Uterus (tissue), 4 donors: Measurements from ENCODE around the gene SMIM21. TPM values are rescaled to one million over a fixed set of nuclear protein-coding genes. Genes with fewer than 3 reads are reported as not detected.

Experiments used
- DNase-seq, 2 donors: peaks; one replicate each; pipeline ENCODE4 v3.0.0-alpha.2; 2019 to 2020
- H3K27ac ChIP-seq, 2 donors: fragments of 200-600 bp; sonication (generic); 1 replicate in 1 of 2; 2 replicates in 1 of 2; pipeline ENCODE4 v1.5.1; 2016 to 2018
- H3K27me3 ChIP-seq, 2 donors: fragments of 200-600 bp; sonication (generic); one replicate each; pipeline ENCODE4 v1.5.1; 2018 to 2019; ENCODE audit warnings: control low read depth in 1 of 2
- H3K36me3 ChIP-seq, 2 donors: fragments of 200-600 bp; sonication (generic); one replicate each; pipeline ENCODE4 v1.5.1; 2019; ENCODE audit warnings: control low read depth in 1 of 2
- H3K4me1 ChIP-seq, 2 donors: fragments of 200-600 bp; sonication (generic); one replicate each; pipeline ENCODE4 v1.5.1; 2018 to 2019; ENCODE audit warnings: control low read depth in 1 of 2
- H3K4me3 ChIP-seq, 2 donors: fragments of 200-600 bp; sonication (generic); 1 replicate in 1 of 2; 2 replicates in 1 of 2; pipeline ENCODE4 v1.5.1; 2018 to 2019; ENCODE audit warnings: mild to moderate bottlenecking in 1 of 2
- H3K9me3 ChIP-seq, 2 donors: fragments of 200-600 bp; sonication (generic); one replicate each; pipeline ENCODE4 v1.5.1; 2019; ENCODE audit warnings: control low read depth in 1 of 2
- POLR2A ChIP-seq, 2 donors: fragments of 450-650 bp; IDR thresholded peaks; one replicate each; pipeline ENCODE4 v1.6.1; 2016; ENCODE audit warnings: antibody characterized with exemption in 2 of 2, mild to moderate bottlenecking in 1 of 2, moderate library complexity in 1 of 2
- intact Hi-C: fragments of 100-400 bp; cut with DNase I; formaldehyde crosslinking; loops from one replicate; pipeline ENCODE4 v1.15.1; 2023; ENCODE audit warnings: low total_unique reads
- total RNA-seq, 4 donors: library from RNA; depleted of rRNA in 3 of 4; stranded (reverse); fragments of >200 nt in 3 of 4; gene quantifications; one replicate each; pipeline versions ENCODE4 v1.1.0 to v1.2.4, GENCODE V29; 2014 to 2023
- TF ChIP-seq, protein P1 (sequence below), 4 experiments: fragments of 200-600 bp in 2 of 4; fragments of 450-650 bp in 2 of 4; sonication (generic) in 2 of 4; IDR thresholded peaks; one replicate each; pipeline ENCODE4 v1.5.1; 2016 to 2019; ENCODE audit warnings: antibody characterized with exemption in 4 of 4, mild to moderate bottlenecking in 2 of 4, moderate library complexity in 1 of 4
- donor health status: DM: yes; HTN: yes; CAD: no.

The SMIM21 gene
- total RNA-seq, 4 donors from 2014 or later, result not detected

DNA sequence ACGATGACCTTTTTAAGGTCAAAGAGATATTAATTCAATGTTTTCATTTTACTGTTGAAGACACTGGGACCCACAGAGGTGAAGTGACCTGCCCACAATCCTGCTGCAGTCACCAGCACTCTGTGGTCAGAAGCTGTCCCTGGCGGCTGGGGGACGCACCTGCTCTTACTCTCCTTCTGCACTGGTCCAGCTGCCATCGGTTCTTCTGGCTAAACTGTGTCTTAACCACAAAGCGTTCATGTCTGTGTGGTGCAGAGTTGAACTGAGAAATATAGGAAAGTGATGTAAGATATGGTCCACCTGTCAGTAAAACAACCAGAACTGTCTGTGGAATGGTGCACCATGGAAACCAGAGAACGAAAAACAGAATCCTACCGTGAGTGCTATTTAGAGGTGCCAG lies 44.9 kb upstream of the SMIM21 start:
- H3K9me3 ChIP-seq, result no peaks in the 10 kb centered on the region
- H3K36me3 ChIP-seq, result no peaks in the 10 kb centered on the region
- H3K27ac ChIP-seq, result no peak overlapping the region
- DNase-seq, result no peak
- TF ChIP-seq, protein P1, sequence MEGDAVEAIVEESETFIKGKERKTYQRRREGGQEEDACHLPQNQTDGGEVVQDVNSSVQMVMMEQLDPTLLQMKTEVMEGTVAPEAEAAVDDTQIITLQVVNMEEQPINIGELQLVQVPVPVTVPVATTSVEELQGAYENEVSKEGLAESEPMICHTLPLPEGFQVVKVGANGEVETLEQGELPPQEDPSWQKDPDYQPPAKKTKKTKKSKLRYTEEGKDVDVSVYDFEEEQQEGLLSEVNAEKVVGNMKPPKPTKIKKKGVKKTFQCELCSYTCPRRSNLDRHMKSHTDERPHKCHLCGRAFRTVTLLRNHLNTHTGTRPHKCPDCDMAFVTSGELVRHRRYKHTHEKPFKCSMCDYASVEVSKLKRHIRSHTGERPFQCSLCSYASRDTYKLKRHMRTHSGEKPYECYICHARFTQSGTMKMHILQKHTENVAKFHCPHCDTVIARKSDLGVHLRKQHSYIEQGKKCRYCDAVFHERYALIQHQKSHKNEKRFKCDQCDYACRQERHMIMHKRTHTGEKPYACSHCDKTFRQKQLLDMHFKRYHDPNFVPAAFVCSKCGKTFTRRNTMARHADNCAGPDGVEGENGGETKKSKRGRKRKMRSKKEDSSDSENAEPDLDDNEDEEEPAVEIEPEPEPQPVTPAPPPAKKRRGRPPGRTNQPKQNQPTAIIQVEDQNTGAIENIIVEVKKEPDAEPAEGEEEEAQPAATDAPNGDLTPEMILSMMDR (IDR thresholded peaks at IDR 0.05), result no peak
- TF ChIP-seq POLR2A (IDR thresholded peaks at IDR 0.05), result no peak
- no peaks in the 10 kb centered on the region for H3K4me1 ChIP-seq
- no peaks in the 10 kb centered on the region for H3K27me3 ChIP-seq
- intact Hi-C loops, result no loop called here
- H3K4me3 ChIP-seq, result no peak overlapping the region

- intact Hi-C loops, result no loop called here
These were observed 44.3 kb upstream of the SMIM21 start for GRCh38 chr18:75471850-75472249.

DNA sequence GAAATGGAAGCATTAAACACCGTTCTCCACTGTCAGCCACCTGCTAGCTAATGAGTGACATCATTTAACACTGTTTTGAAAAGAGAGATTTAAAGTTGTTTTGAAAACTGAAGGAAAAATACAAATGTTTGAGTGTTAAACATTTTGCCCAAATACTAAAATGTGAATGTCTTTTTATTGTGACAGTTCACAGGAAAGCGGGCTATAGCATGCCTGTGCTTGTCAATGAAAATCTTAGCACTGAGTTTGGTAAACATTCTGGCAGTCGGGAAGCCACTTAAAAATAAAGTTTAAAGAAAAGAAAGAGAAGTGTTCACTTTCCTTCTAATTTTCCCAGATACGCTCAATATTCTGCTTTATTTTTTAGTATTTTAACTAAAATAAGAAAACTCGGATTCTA lies 40.3 kb upstream of the SMIM21 start:
- Histone ChIP-seq H3K27ac (no peak overlapping the region), H3K27me3 (no peaks in the 10 kb centered on the region), H3K4me1 (no peaks in the 10 kb centered on the region), H3K36me3 (no peaks in the 10 kb centered on the region), H3K4me3 (no peak overlapping the region), H3K9me3 (no peaks in the 10 kb centered on the region)
- intact Hi-C loops, result no loop called here
- no peak for TF ChIP-seq POLR2A (IDR thresholded peaks at IDR 0.05)
- TF ChIP-seq, protein P1 (IDR thresholded peaks at IDR 0.05), result no peak
- no peak for DNase-seq

More at GRCh38 chr18:75471850-75472249, 44.3 kb upstream of the SMIM21 start:
- Histone ChIP-seq H3K4me1 (no peaks in the 10 kb centered on the region), H3K27ac (no peak overlapping the region), H3K9me3 (no peaks in the 10 kb centered on the region), H3K27me3 (no peaks in the 10 kb centered on the region), H3K36me3 (no peaks in the 10 kb centered on the region), H3K4me3 (no peak overlapping the region)
- no peak for DNase-seq
- TF ChIP-seq, protein P1 (IDR thresholded peaks at IDR 0.05), result no peak
- TF ChIP-seq POLR2A (IDR thresholded peaks at IDR 0.05), result no peak

DNA sequence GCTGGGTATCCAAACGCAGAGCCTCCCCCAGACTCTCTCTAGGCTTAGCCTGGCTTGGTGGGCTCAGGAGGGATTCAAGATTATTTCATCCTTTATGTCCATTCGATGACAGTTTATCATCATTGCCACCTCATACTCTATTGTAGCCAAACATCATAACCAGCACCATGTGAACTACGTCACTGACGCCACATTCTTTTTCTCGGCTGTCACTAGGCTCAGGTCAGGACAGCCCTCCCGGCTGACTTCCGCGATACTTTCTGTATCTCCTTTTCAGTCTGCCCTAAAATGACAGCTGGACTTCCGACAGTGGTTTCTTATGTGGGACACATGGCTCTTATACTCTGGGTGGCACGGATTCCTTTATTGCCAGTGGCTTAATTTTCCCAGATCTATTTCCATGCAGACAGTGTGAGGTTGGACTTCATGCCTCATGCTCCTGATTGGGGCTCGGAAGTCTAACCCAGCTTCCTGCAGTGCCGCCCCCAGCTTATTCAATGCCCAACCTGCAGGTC lies 39.8 kb upstream of the SMIM21 start:
- TF ChIP-seq, protein P1 (IDR thresholded peaks at IDR 0.05), result no peak
- TF ChIP-seq POLR2A (IDR thresholded peaks at IDR 0.05), result no peak

DNA sequence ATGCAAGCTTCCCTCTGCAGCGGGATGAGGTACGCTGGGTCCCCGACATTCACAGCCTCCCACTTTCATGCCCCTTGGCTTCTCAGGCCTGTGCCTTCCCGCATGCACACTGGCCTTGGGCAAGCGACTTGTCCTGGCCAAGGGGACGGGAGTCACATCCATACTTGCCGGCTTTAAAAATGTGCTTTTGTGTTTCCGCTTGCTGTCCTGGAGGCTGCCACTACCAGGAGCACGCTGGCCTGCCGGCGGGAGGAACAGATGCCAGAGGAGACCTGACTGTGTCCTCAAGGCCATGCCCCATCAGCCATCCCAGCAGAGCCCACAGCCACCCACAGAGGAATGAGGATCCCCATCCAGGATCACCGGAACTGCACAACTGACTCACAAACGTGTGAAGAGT lies 36.9 kb upstream of the SMIM21 start:
- Histone ChIP-seq H3K9me3 (no peaks in the 10 kb centered on the region), H3K27ac (no peak overlapping the region), H3K4me1 (no peaks in the 10 kb centered on the region), H3K36me3 (no peaks in the 10 kb centered on the region), H3K27me3 (no peaks in the 10 kb centered on the region), H3K4me3 (no peak overlapping the region)
- DNase-seq, result no peak
- intact Hi-C loops, result no loop called here
- TF ChIP-seq, protein P1 (IDR thresholded peaks at IDR 0.05), result no peak
- TF ChIP-seq POLR2A (IDR thresholded peaks at IDR 0.05), result no peak

More for the DNA sequence above, 39.8 kb upstream of the SMIM21 start:
- Histone ChIP-seq H3K4me3 (no peak overlapping the region), H3K27me3 (no peaks in the 10 kb centered on the region), H3K36me3 (no peaks in the 10 kb centered on the region), H3K9me3 (no peaks in the 10 kb centered on the region), H3K27ac (no peak overlapping the region), H3K4me1 (no peaks in the 10 kb centered on the region)
- intact Hi-C loops, result no loop called here
- no peak for DNase-seq
